OCI-LY7 (cell line): Measurements from ENCODE around the gene DSN1.

Experiments used
- EZH2phosphoT487 ChIP-seq: fragments of 200-600 bp; sonication (generic); IDR thresholded peaks from 2 replicates; pipeline ENCODE4 v1.6.1; 2018; ENCODE audit warnings: low read depth, borderline replicate concordance, mild to moderate bottlenecking, mixed run types, antibody characterized with exemption, low read length, moderate library complexity, mixed read lengths
- TF ChIP-seq, protein P1 (sequence below): fragments of 200-600 bp; sonication (generic); conservative IDR thresholded peaks from 2 replicates; pipeline ENCODE4 v1.5.1; 2014; ENCODE audit warnings: mild to moderate bottlenecking, antibody characterized with exemption, low read length, moderate library complexity, mixed read lengths

DNA sequence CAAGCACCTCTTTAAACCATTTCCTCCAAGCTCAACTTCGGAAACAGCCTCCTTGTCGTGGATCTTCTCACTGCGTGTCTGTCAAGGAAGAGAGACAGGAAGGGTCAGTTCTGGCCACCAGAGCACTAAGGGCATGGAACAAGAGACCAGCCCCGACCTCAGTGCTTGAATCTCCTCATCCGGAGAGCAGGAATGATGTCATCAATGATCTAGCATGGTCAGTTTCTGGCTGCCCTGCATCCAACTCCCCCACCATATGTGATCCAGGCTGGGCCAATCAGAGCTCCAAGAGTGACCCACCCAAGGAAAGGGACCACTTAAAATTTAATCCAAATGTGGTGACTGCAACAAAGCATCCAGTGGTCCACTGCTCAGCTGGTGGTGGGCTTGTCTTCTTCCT, 23.3 kb upstream of the DSN1 start:
- TF ChIP-seq, protein P1, sequence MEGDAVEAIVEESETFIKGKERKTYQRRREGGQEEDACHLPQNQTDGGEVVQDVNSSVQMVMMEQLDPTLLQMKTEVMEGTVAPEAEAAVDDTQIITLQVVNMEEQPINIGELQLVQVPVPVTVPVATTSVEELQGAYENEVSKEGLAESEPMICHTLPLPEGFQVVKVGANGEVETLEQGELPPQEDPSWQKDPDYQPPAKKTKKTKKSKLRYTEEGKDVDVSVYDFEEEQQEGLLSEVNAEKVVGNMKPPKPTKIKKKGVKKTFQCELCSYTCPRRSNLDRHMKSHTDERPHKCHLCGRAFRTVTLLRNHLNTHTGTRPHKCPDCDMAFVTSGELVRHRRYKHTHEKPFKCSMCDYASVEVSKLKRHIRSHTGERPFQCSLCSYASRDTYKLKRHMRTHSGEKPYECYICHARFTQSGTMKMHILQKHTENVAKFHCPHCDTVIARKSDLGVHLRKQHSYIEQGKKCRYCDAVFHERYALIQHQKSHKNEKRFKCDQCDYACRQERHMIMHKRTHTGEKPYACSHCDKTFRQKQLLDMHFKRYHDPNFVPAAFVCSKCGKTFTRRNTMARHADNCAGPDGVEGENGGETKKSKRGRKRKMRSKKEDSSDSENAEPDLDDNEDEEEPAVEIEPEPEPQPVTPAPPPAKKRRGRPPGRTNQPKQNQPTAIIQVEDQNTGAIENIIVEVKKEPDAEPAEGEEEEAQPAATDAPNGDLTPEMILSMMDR: no peak
- no peak for TF ChIP-seq EZH2phosphoT487
